Measurements from ENCODE around the gene RBM25.

DNA sequence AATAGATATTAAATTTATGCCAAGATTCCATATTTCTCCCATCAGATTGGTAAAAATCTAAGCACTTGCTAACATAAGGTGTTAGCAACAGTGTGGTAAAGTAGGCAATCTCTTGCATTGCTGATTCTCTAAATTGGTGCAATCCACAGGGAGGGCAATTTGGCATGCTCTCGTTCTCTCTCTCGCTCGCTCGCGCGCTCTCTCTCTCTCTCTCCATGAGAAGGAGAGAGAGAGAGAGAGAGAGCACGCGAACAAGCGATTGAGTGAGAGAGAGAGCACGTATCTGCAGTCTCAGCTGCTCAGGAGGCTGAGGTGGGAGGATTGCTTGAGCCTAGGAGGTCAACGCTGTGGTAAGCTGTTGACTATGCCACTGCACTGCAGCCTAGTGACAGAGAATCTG is 103.9 kb downstream of the RBM25 start:
- TF ChIP-seq, protein P1, sequence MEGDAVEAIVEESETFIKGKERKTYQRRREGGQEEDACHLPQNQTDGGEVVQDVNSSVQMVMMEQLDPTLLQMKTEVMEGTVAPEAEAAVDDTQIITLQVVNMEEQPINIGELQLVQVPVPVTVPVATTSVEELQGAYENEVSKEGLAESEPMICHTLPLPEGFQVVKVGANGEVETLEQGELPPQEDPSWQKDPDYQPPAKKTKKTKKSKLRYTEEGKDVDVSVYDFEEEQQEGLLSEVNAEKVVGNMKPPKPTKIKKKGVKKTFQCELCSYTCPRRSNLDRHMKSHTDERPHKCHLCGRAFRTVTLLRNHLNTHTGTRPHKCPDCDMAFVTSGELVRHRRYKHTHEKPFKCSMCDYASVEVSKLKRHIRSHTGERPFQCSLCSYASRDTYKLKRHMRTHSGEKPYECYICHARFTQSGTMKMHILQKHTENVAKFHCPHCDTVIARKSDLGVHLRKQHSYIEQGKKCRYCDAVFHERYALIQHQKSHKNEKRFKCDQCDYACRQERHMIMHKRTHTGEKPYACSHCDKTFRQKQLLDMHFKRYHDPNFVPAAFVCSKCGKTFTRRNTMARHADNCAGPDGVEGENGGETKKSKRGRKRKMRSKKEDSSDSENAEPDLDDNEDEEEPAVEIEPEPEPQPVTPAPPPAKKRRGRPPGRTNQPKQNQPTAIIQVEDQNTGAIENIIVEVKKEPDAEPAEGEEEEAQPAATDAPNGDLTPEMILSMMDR (IDR thresholded peaks at IDR 0.05; ENCODE audit: insufficient read depth, low read length), result no peak
- TF ChIP-seq POLR2AphosphoS5 (IDR thresholded peaks at IDR 0.05; ENCODE audit: low read depth), result no peak

All from HL-60 (cell line).